ENCODE data around the gene ANKRD29.

ANKRD29 gene

GRCh38 chr18:23612434-23613090 is 50.1 kb downstream of the ANKRD29 start:
- DNase-seq, result no peak

GRCh38 chr18:23609390-23610023 is 53.2 kb downstream of the ANKRD29 start:
- DNase-seq, result no peak

GRCh38 chr18:23608211-23608610 is 54.5 kb downstream of the ANKRD29 start:
- DNase-seq, result no peak

GRCh38 chr18:23605941-23606340 is 56.8 kb downstream of the ANKRD29 start:
- DNase-seq, result no peak

GRCh38 chr18:23599809-23600208 is 62.9 kb downstream of the ANKRD29 start:
- DNase-seq, result no peak

GRCh38 chr18:23596183-23596582 is 66.5 kb downstream of the ANKRD29 start:
- no peak for DNase-seq

- DNase-seq, result no peak
Measured at GRCh38 chr18:23595591-23595990, 67.1 kb downstream of the ANKRD29 start.

- DNase-seq, result no peak
Measured at GRCh38 chr18:23593720-23594119, 69.0 kb downstream of the ANKRD29 start.

GRCh38 chr18:23592911-23593310 is 69.8 kb downstream of the ANKRD29 start:
- no peak for DNase-seq

- DNase-seq, result no peak
Measured at GRCh38 chr18:23591011-23591410, 71.7 kb downstream of the ANKRD29 start.

- DNase-seq, result no peak
Measured at GRCh38 chr18:23588836-23589560, 73.7 kb downstream of the ANKRD29 start.

- DNase-seq, result no peak
Measured at GRCh38 chr18:23587220-23587642, 75.5 kb downstream of the ANKRD29 start.

GRCh38 chr18:23586249-23587196 is 76.2 kb downstream of the ANKRD29 start, which contains the start of gene NPC1:
Gene NPC1 (minus strand): TSS chr18:23586506. CDS start chr18:23586343, 163 bp downstream.
- peak; percentile 87 for DNase-seq

GRCh38 chr18:23585897-23586248 is 76.8 kb downstream of the ANKRD29 start:
- no peak for DNase-seq

GRCh38 chr18:23585007-23585871 is 77.5 kb downstream of the ANKRD29 start:
- DNase-seq, result no peak

GRCh38 chr18:23584019-23584983 is 78.4 kb downstream of the ANKRD29 start:
- DNase-seq, result no peak

- DNase-seq, result no peak
Measured at GRCh38 chr18:23583071-23583865, 79.4 kb downstream of the ANKRD29 start.

GRCh38 chr18:23580677-23581367 is 81.9 kb downstream of the ANKRD29 start:
- DNase-seq, result no peak
